H1 (cell line): ENCODE results near the gene PGAM5. TPM values are rescaled to one million over a fixed set of nuclear protein-coding genes. Genes with fewer than 3 reads are reported as not detected.

Experiments
- CBX5 ChIP-seq: fragments of 300-800, 300-1000 bp; sonication (generic); IDR thresholded peaks from 2 replicates; pipeline ENCODE4 v1.7.1; 2016; ENCODE audit warnings: antibody characterized with exemption, low read length, low read depth
- CHD7 ChIP-seq: fragments of 300-600 bp; sonication (generic); IDR thresholded peaks from 2 replicates; pipeline ENCODE4 v1.7.1; 2012; ENCODE audit warnings: low read length, moderate library complexity, mild to moderate bottlenecking, inconsistent platforms; ENCODE audit not compliant: insufficient replicate concordance
- EP300 ChIP-seq, 2 experiments: IDR thresholded peaks; 1 replicate in 1 of 2; 2 replicates in 1 of 2; pipeline ENCODE4 v1.6.1; 2011 to 2012; ENCODE audit warnings: low read depth in 2 of 2, low read length in 2 of 2, mild to moderate bottlenecking in 2 of 2, borderline replicate concordance in 1 of 2, inconsistent platforms in 1 of 2, moderate library complexity in 1 of 2
- SP4 ChIP-seq: IDR thresholded peaks from 2 replicates; pipeline ENCODE4 v1.6.1; 2012; ENCODE audit warnings: low read length, inconsistent platforms
- SUZ12 ChIP-seq: fragments of 200-600 bp; sonication (generic); IDR thresholded peaks from 2 replicates; pipeline ENCODE4 v1.6.1; 2012; ENCODE audit warnings: mild to moderate bottlenecking, inconsistent platforms, low read length, moderate library complexity, mixed read lengths
- TCF12 ChIP-seq: IDR thresholded peaks from 2 replicates; pipeline ENCODE4 v1.6.1; 2011; ENCODE audit warnings: low read depth, mild to moderate bottlenecking, low read length
- TEAD4 ChIP-seq: IDR thresholded peaks from 2 replicates; pipeline ENCODE4 v1.6.1; 2012; ENCODE audit warnings: low read depth, low read length, inconsistent platforms, mixed read lengths
- ZNF274 ChIP-seq: IDR thresholded peaks from 2 replicates; pipeline ENCODE4 v1.7.0; 2012; ENCODE audit warnings: low read length, borderline replicate concordance; ENCODE audit errors: extremely low read depth
- polyA plus RNA-seq, 7 experiments: library from polyadenylated mRNA; depleted of rRNA in 3 of 7; stranded (reverse) in 5 of 7; unstranded in 2 of 7; fragments of >200 nt in 5 of 7; fragments of 200-250 nt in 2 of 7; gene quantifications; 1 replicate in 5 of 7; 2 replicates in 1 of 7; 4 replicates in 1 of 7; pipeline versions ENCODE4 v1.2.1 to v1.2.3, GENCODE V29; 2011 to 2013; ENCODE audit warnings: missing spikeins in 2 of 7, mixed read lengths in 2 of 7
- total RNA-seq: library from RNA; stranded (reverse); fragmentation: NEBNext Ultra II Directional; extraction: Animal tissue kit (Norgen Biotek cat#: 25700); gene quantifications from 2 replicates; pipeline ENCODE4 v1.2.1, GENCODE V29; 2021

The PGAM5 gene
- total and polyA plus RNA-seq, 2 of the 8 experiments (the other 6 are each of a cell fraction or from before 2014, with no cell fraction given): 66.4 to 84.0 TPM

GRCh38 chr12:132664206-132665148, 46.2 kb upstream of the PGAM5 start (continued):
- no peak for TF ChIP-seq EP300 (IDR thresholded peaks at IDR 0.05; ENCODE audit: borderline replicate concordance in 1 of 2, low read depth in 2 of 2, low read length in 2 of 2)
- no peak for TF ChIP-seq TCF12
- TF ChIP-seq SP4: no peak
- no peak for TF ChIP-seq ZNF274
- TF ChIP-seq SUZ12: no peak
- no peak for TF ChIP-seq CBX5
- no peak for TF ChIP-seq CHD7
- no peak for TF ChIP-seq TEAD4
